ENCODE results near the gene BRDT. TPM values are rescaled to one million over a fixed set of nuclear protein-coding genes. Genes with fewer than 3 reads are reported as not detected.

The BRDT gene
- total RNA-seq, result not detected in 2 replicates
- not detected in 2 replicates for polyA plus RNA-seq
- not detected in 2 replicates for polyA plus RNA-seq (2011; cell fraction: cytosol; rRNA removed)
- 0.11 TPM in 1 of 2 replicates, not detected in the other for polyA plus RNA-seq (2011; cell fraction: nucleus; rRNA removed)
- not detected in 2 replicates for polyA plus RNA-seq (2012)
- not detected in 2 replicates for polyA minus RNA-seq
- polyA minus RNA-seq (2011; cell fraction: cytosol; rRNA and poly(A)+ RNA removed), result not detected
- not detected in 2 replicates for polyA minus RNA-seq (2011; cell fraction: nucleus; rRNA and poly(A)+ RNA removed)
- percentile 3 among the genes with signal in this experiment for Bru-seq, nascent RNA
- BruChase-seq, experiment 1, labeled RNA remaining after a 6-hour chase, result percentile 0 among the genes with signal in this experiment
- BruChase-seq, experiment 2, labeled RNA remaining after a 2-hour chase, result not detected
- long read RNA-seq, result 0 reads

GRCh38 chr1:91949356-91949699, at the start of gene BRDT:
Gene BRDT, plus strand, starts transcription at chr1:91949401. Its CDS starts 13,354 bp downstream, at chr1:91962755.
- DNase-seq (ENCODE audit: low read depth, low spot score) (no peak), FAIRE-seq (no peak)
- H2AFZ ChIP-seq (ENCODE audit: low read depth, low read length), result no peak within 1 kb of the TSS
- no TSS peak for BruUV-seq (replicated peaks)
- H4K20me1 ChIP-seq (replicated peaks; ENCODE audit: control insufficient read depth, extremely low read depth, insufficient read depth, low read length), result no peaks in the 10 kb centered on the region
- H3K4me2 ChIP-seq (ENCODE audit: insufficient read depth, low read length), result no peak within 1 kb of the TSS
- CTCF ChIA-PET, result no interaction called here
- no peak within 1 kb of the TSS for H3K27ac ChIP-seq (ENCODE audit: insufficient read depth, low read depth, low read length)
- POLR2A ChIA-PET, result no interaction called here
- no peak within 1 kb of the TSS for H3K9ac ChIP-seq (replicated peaks; ENCODE audit: extremely low read depth, insufficient read depth, low read length)
- dilution Hi-C loops (cut with MboI; ENCODE audit: extremely low pct_ligation_motif_present, low sequenced_read_pairs), result no loop called here
- no peak within 1 kb of the TSS for H3K4me3 ChIP-seq (replicated peaks in 1 of 3; ENCODE audit: insufficient read depth in 1 of 3, low read depth in 1 of 3, low read length in 3 of 3)
- intact Hi-C loops (cut with micrococcal nuclease), result no loop called here
- H3K27me3 ChIP-seq (ENCODE audit: control insufficient read depth in 2 of 2, insufficient read depth in 2 of 2, low read length in 2 of 2), result no peaks in the 10 kb centered on the region
- TF ChIP-seq POLR2AphosphoS5 (IDR thresholded peaks at IDR 0.05; ENCODE audit: insufficient read depth, low read depth, low read length) (no peak), POLR2A (IDR thresholded peaks at IDR 0.05; ENCODE audit: low read depth, low read length) (no peak), FOS (IDR thresholded peaks at IDR 0.05; ENCODE audit: borderline replicate concordance, insufficient read depth, low read length) (no peak), GATA2 (IDR thresholded peaks at IDR 0.05; ENCODE audit: insufficient read depth, insufficient read length, low read depth, low read length) (no peak), EZH2 (IDR thresholded peaks at IDR 0.05; ENCODE audit: borderline replicate concordance, low read depth, low read length, severe bottlenecking) (no peak)
- H3K79me2 ChIP-seq (ENCODE audit: control insufficient read depth, insufficient read depth, low read length), result no peaks in the 10 kb centered on the region
- no peaks in the 10 kb centered on the region for H3K9me1 ChIP-seq (replicated peaks; ENCODE audit: control insufficient read depth, extremely low read depth, insufficient read depth, low read length)
- H3K9me3 ChIP-seq (replicated peaks; ENCODE audit: control insufficient read depth, insufficient read depth, low read length), result no peaks in the 10 kb centered on the region
- peaks cover 3% of the 10 kb centered on the region for H3K4me1 ChIP-seq (ENCODE audit: control insufficient read depth, extremely low read depth, insufficient read depth, low read length)
- H3K36me3 ChIP-seq (ENCODE audit: control insufficient read depth in 2 of 2, extremely low read depth in 1 of 2, insufficient read depth in 2 of 2, low read length in 2 of 2), result no peaks in the 10 kb centered on the region

DNA sequence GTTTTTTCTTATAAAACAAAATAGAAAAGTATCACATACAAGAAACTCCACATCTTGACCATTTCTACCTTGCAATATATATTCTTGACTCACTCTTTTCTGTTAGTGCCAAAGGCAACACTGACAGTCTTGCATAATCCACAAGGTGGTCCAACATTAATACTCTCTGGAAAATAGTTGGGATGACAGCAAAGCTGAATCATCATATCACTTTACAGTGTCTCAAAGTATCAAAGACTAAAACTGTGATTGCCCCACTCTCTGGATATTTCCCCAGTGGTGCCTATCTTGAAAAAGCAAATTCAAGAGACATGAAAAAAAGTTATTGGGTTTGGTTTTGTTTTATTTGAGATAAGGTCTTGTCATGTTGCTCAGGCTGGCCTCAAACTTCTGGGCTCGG, 48.6 kb upstream of the BRDT start:
- no peaks in the 10 kb centered on the region for H4K20me1 ChIP-seq (replicated peaks; ENCODE audit: control insufficient read depth, extremely low read depth, insufficient read depth, low read length)
- H3K4me2 ChIP-seq (ENCODE audit: insufficient read depth, low read length), result no peak overlapping the region
- FAIRE-seq (no peak), DNase-seq (ENCODE audit: low read depth, low spot score) (no peak)
- H3K27me3 ChIP-seq (ENCODE audit: control insufficient read depth in 2 of 2, insufficient read depth in 2 of 2, low read length in 2 of 2), result no peaks in the 10 kb centered on the region
- intact Hi-C loops (cut with micrococcal nuclease) (no loop called here), dilution Hi-C loops (cut with MboI; ENCODE audit: extremely low pct_ligation_motif_present, low sequenced_read_pairs) (no loop called here)
- no peak overlapping the region for H3K27ac ChIP-seq (ENCODE audit: insufficient read depth, low read depth, low read length)
- TF ChIP-seq EZH2 (IDR thresholded peaks at IDR 0.05; ENCODE audit: borderline replicate concordance, low read depth, low read length, severe bottlenecking), result no peak
- TF ChIP-seq POLR2AphosphoS5 (IDR thresholded peaks at IDR 0.05; ENCODE audit: insufficient read depth, low read depth, low read length), result no peak
- TF ChIP-seq CTCF (IDR thresholded peaks at IDR 0.05; ENCODE audit: extremely low read depth in 1 of 2, insufficient read depth in 1 of 2, low read depth in 1 of 2, low read length in 2 of 2), result no peak
- TF ChIP-seq MAX (IDR thresholded peaks at IDR 0.05; ENCODE audit: insufficient read depth, insufficient read length), result no peak
- no peak for TF ChIP-seq JUN (IDR thresholded peaks at IDR 0.05; ENCODE audit: borderline replicate concordance, insufficient read depth, insufficient read length, low read depth)
- no peak for TF ChIP-seq FOS (IDR thresholded peaks at IDR 0.05; ENCODE audit: borderline replicate concordance, insufficient read depth, low read length)
- TF ChIP-seq POLR2A (IDR thresholded peaks at IDR 0.05; ENCODE audit: low read depth, low read length), result no peak
- TF ChIP-seq GATA2 (IDR thresholded peaks at IDR 0.05; ENCODE audit: insufficient read depth, insufficient read length, low read depth, low read length), result no peak
- TF ChIP-seq MYC (IDR thresholded peaks at IDR 0.05; ENCODE audit: low read depth, low read length), result no peak
- H2AFZ ChIP-seq (ENCODE audit: low read depth, low read length), result no peak overlapping the region
- H3K36me3 ChIP-seq (ENCODE audit: control insufficient read depth in 2 of 2, extremely low read depth in 1 of 2, insufficient read depth in 2 of 2, low read length in 2 of 2), result no peaks in the 10 kb centered on the region
- ChIA-PET POLR2A (no interaction called here), CTCF (interaction anchor here (1.0 to 1.5 kb wide), 3 partner anchors 9 to 388 kb away, joined by 3 to 4 read pairs (median 3); no protein-coding TSS in a partner anchor)
- no peak overlapping the region for H3K9ac ChIP-seq (replicated peaks; ENCODE audit: extremely low read depth, insufficient read depth, low read length)
- no peaks in the 10 kb centered on the region for H3K9me1 ChIP-seq (replicated peaks; ENCODE audit: control insufficient read depth, extremely low read depth, insufficient read depth, low read length)
- H3K79me2 ChIP-seq (ENCODE audit: control insufficient read depth, insufficient read depth, low read length), result no peaks in the 10 kb centered on the region
- no TSS peak for BruUV-seq (replicated peaks)
- peaks cover 14% of the 10 kb centered on the region for H3K4me1 ChIP-seq (ENCODE audit: control insufficient read depth, extremely low read depth, insufficient read depth, low read length)
- H3K9me3 ChIP-seq (replicated peaks; ENCODE audit: control insufficient read depth, insufficient read depth, low read length), result no peaks in the 10 kb centered on the region
- no peak overlapping the region for H3K4me3 ChIP-seq (replicated peaks in 1 of 3; ENCODE audit: insufficient read depth in 1 of 3, low read depth in 1 of 3, low read length in 3 of 3)

All from endothelial cell of umbilical vein (primary cell).